Activated naive CD8-positive, alpha-beta T cell treated with anti-CD3 and anti-CD28 coated beads, Interleukin-2, amount 50 U/mL, for 16 hours (primary cell): Measurements from ENCODE around the gene C1QTNF9B.
"Not testable (repeated sequence)": the region's sequence is repeated elsewhere in the genome, so short reads cannot be mapped to it uniquely, and the experiment has no call there.

ENCODE experiments used
- DNase-seq: peaks from one replicate; pipeline ENCODE4 v3.0.0-alpha.2; 2020; ENCODE audit warnings: low read depth, low spot score

Gene C1QTNF9B

DNA sequence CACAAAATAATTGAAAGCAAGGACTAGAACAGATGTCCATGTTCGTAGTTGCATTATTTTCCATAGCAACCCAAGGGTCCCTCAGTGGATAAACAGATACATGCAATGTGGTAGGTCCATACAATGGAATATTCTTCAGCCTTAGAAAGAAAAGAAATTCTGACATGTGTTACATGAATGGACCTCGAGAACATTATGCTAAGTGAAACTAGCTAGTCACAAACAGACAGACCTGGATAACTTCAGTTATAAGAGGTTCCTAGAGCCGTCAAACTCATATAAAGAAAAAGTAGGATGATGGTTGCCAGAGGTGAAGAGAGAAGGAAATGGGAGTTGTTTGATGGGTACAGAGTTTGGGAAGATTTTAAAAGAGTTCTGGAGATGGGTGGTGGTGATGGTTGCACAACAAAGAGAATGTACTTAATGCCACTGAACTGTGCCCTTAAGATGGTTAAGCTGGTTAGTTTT lies at the start of gene C1QTNF9B:
Gene C1QTNF9B (minus strand): TSS at position 51 of the 468 bp plus-strand sequence.
- not testable (repeated sequence) for DNase-seq

DNA sequence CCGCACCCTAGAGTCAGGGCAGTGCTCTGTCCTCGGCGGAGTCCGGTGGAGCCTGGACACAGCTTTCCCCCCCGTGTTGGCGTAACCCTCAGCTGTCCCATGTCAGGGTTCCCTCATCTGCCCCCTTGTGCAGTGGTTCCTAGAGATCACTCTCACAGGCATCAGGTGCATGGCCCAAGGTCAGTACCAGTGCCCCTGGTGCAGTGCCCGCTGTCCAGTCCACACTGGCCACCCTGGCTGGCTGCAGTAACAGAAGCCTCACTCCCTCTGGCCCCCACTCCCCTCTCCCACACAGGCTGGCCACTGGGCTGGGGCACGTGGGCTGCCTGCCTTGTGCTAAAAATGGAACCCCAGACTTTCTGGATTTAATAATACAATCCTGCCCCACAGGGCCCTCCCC lies 49.6 kb upstream of the C1QTNF9B start:
- DNase-seq = no peak

DNA sequence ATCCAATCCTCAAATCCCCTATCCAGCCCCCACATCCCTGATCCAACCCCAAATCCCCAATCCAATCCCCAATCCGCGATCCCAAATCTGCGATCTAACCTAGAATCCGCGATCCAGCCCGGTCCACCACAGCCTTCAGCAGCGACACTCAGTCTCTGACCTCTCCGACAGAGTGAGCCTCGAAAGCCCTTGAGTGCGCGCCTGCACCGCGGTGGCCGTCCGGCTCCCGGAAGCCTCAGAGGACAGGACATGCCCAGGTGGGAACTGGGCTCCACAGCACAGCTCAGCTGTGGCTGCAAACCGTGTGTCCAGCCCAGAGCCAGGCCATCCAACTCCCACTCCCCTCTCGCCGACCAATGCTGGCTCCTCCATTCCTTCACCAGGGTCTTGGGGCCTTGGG lies 48.8 kb upstream of the C1QTNF9B start:
- no peak for DNase-seq

DNA sequence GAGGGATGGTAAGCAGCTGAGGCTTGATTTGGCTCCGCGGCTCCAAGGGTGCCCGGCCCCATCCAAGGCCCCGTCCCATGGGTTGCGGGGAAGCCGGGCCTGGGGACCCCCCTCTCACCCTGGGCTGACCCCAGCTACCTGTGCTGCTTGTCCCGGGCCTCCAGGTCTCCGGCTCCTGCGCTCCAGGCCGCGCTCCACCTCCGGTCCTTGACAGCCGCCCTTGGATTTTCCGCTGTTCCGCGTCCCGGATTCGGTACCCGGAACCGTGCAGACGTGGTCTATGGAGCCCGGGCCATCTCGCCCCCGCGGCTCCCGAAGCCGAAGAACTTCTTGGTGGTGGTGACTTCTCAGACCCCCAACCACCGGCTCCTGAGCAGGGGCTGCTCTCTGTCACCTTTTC lies 48.3 kb upstream of the C1QTNF9B start:
- no peak for DNase-seq

DNA sequence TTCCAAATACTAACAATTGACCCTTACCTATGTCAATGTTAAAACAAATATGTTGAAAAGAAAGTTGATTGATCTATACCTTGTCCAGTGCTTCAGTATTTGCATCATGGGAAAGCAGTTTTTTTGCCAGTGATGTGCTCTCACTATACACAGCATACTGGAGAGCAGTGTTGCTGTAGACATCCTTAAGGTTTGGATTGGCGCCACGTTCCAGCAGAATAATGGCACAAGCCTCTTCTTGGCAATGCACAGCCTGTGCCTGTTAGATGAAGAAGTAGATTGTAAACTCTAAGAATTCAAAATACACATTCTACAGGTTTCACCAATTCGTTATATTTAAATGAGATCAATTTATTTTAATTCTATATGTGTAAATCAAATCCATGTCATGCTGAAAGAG lies 43.9 kb upstream of the C1QTNF9B start:
- DNase-seq = no peak

DNA sequence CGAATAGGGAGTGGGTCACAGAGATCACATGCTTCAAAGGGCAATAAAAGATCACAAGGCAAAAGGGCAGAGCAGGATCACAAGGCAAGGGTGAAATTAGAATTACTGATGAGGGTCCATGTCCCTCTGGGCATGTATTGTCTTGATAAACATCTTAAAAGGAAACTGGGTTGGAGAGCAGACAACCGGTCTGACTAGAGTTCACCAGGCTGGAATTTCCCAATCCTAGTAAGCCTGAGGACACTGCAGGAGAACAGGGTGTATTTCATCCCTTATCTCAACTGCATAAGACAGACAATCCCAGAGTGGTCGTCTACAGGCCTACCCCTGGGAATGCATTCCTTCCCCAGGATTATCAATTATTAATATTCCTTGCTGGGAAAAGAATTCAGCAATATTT lies 42.4 kb upstream of the C1QTNF9B start:
- DNase-seq = not testable (repeated sequence)

DNA sequence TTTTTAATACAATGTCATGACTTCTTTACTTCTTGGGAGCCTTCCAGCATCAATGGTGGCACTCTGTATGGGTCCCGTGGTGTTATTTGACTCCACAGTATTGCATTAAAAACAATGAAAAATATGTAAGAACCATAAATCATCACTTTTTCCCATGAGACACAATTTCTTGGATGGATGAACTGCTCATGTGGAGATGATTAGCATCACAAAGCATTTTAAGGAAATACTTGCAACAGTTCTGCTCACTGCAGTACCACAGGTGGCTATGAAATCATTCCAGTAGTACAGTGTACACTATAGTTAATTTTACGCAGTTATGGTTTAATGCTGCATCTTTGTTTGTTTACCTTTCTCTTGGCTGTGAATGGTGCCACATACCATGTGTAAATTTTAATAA lies 37.2 kb upstream of the C1QTNF9B start:
- no peak for DNase-seq

DNA sequence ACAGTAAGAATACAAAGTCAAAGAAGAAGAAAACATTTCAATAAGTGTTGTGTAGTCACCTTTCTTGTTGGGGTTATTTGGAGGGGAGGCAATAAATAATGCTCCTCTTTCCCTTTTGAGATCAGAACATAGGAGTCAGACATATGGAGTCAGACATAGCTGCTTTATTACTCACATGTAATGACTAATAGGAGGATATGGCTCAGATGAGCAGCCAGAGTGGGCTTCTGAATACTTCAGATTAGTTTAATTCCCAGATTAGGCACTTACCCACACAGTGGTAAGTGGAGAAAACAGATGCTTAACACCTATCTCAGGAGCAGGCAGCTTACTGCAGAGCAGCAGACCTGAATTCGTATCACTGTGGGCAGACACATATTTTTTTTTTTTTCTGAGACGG lies 31.7 kb upstream of the C1QTNF9B start:
- DNase-seq = no peak

DNA sequence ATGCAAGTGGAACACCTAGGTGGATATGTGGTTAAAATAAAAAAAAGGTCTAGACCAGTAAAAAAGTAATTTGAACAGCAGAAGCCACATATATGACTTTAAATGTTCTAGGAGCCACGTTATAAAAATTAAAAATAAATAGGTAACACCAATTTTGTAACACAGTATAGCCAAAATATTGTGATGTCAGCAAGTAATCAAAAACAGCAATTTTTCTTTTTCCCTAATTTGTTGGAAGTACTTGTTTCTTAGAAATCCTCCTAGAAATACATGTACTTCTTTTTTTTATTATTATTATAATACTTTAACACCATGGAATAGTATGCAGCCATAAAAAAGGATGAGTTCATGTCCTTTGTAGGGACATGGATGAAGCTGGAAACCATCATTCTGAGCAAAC lies 25.7 kb upstream of the C1QTNF9B start:
- DNase-seq = no peak

DNA sequence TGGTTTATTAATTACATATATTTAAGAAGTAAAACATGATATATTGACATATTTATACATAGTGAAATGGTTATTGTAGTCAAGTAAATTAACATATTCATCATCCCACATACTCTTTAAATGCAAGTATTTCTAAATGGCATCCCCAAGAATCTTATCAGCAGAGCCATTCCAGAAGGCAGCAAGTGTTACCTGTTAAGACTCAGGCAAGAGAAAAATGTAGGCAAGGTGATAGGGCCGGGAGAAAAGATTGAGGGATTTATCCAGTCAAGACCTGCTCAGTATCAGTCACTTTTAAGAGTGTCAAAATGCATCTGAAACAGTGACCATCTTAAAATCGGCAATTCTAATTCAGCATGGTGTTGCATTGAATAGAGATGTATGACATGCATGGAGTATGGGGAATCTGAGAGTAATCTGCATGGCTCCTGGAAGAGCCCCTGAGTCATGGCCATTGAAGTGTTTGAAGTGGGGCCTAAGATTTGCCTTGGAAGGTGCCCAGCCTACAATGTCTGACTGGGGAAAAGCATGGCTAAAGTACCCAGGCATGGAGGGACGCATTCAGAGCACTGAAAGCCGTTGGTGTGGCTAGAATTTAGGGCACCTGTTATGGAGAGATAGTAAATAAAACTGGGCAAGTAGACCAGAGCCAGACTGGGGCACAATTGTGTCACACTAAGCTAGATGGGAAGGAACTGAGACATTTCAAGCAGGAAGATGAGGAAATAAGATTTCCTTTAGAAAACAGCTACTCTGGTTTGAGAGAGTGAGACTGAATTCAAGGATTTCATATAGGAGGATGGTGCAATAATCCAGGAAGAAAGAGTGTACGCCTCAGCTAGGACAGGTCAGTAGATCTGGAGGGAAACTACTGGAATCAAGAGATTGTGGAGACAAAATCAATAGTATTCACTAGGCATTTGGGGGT lies 25.0 kb upstream of the C1QTNF9B start:
- no peak for DNase-seq

DNA sequence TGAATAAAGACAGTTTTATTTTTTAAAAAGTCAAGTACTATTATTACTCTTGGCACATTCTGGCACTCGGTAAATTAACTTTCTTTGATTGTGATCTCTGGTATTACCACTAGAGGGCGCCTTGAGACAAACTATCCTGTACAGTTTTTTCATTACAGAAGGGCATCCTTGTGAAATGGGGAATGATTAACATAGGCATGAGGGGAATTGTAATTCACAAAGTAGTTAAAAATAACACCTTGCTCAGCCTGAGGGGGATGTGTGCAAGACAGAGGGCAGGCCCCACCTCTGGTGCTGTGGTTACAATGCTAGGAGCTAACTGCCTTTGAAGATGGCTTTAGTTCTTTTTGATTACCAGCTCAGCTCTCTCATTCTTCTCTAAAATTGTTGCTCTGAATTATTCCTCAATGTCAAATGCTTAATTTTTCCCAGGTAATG lies 24.2 kb upstream of the C1QTNF9B start:
- DNase-seq = no peak

DNA sequence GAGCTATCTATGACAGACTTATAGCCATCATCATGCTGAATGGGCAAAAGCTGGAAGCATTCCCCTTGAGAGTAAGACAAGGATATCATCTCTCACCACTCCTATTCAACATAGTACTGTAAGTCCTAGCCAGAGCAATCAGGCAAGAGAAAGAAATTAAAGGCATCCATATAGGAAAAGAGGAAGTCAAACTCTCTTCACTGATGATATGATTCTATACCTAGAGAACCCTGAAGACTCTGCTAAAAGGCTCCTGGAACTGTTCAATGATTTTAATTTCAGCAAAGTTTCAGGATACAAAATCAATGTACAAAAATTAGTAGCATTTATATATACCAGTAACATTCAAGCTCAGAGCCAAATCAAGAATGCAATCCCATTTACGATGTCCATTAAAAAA lies 21.7 kb upstream of the C1QTNF9B start:
- no peak for DNase-seq

DNA sequence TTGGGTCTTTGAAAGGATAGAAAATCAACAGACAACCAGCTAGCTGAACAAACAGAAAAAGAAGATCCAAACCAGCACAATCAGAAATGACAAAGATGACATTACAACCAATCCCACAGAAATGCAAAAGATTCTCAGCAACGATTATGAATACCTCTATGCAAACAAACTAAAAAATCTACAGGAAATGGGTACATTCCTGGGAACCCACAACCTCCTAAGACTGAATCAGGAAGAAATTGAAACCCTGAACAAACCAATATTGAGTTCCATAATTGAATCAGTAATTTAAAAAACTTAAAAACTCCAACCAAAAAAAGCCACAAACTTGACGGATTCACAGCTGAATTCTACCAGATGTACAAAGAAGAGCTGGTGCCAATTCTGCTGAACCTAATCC lies 20.9 kb upstream of the C1QTNF9B start:
- DNase-seq = no peak

DNA sequence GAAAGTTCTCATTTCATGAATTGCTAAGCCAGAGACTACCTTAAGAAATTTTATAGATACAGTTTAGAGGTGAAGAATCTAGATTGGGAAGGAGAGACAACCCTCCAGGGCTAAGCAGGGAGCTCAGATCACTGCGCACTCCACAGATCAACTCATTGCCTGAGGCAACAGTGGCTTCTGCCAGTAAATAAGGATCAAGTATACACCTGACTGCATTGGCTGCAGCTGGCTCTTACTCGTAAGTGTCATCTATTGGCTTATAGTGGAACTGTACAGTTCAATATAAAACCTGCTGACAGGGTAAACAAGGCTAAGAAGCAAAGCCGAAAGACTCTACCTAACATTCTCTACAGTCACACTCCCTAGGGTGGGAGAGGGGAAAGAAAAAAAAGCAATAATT lies 18.0 kb upstream of the C1QTNF9B start:
- no peak for DNase-seq

DNA sequence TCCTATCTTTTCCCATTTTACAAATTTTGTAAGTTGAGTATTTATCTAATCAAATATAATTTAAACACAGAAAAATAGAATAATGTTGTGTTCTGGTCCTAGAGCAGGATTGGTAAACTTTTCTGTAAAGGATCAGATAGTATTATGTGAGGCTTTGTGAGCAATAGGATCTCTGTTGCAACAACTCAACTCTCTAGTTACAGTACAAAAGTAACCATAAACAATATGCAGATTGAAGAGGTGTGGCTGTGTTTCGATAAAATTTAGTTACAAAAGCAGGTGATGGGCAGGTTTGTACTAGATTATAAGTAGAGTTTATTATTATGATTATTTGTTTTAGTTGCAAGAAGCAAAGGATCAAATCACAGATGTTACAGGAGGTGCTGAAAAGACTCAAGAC lies 15.2 kb upstream of the C1QTNF9B start:
- DNase-seq = no peak

DNA sequence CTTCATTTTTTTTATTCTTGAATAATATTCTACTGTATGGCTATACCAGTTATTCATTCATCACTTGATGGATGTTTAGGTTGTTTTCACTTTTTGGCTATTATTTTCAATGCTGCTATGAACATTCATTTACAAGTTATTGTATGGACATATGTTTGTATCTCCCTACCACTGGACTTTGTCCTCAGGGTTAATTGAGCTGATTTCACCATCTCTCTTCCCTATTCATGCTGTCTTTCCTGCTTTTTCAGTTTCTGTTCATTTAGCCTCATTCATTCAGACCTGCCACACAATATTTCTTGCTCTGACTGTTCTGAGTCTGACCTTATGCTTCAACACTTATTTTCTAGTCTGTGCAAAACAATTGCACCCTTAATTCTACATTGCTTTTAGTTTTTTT lies 12.3 kb upstream of the C1QTNF9B start:
- no peak for DNase-seq

DNA sequence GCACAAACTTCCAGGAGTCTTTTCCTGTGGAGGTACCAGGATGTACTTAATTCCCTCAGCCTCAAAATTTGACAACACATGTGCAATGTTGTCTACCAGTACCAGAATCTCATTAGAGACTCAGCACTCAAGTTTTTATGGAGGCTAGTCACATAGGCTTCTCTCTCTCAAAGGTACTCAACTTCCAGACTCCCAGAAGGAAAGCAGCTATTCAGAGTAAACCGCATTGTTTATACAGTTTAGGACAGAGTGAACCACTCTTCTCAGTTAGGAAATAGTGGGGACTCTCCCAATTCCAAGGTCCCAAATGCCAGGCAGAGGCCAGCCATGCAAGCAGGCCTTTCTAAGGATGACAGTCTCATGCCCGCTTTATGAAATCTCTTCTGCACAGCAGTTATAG lies 8.5 kb upstream of the C1QTNF9B start:
- DNase-seq = no peak

DNA sequence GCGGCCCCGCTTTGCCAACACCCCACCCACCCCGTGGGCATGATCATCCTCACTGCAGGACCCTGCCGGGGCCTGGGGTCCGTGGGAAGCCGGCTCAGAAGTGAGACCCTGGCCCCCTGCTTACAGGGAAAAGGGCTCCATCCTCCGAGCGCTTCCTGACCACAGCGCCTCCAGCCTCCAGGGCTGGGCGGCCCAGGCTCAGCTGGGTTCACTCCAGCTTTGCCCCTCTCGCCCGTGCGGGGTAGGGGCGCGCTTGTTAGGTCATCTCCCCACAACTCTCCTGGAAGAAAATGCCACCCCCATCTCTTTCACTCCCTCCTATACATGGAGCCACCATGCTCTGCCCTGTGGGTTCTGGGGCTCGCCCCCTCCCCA lies 6.6 kb upstream of the C1QTNF9B start:
- no peak for DNase-seq

DNA sequence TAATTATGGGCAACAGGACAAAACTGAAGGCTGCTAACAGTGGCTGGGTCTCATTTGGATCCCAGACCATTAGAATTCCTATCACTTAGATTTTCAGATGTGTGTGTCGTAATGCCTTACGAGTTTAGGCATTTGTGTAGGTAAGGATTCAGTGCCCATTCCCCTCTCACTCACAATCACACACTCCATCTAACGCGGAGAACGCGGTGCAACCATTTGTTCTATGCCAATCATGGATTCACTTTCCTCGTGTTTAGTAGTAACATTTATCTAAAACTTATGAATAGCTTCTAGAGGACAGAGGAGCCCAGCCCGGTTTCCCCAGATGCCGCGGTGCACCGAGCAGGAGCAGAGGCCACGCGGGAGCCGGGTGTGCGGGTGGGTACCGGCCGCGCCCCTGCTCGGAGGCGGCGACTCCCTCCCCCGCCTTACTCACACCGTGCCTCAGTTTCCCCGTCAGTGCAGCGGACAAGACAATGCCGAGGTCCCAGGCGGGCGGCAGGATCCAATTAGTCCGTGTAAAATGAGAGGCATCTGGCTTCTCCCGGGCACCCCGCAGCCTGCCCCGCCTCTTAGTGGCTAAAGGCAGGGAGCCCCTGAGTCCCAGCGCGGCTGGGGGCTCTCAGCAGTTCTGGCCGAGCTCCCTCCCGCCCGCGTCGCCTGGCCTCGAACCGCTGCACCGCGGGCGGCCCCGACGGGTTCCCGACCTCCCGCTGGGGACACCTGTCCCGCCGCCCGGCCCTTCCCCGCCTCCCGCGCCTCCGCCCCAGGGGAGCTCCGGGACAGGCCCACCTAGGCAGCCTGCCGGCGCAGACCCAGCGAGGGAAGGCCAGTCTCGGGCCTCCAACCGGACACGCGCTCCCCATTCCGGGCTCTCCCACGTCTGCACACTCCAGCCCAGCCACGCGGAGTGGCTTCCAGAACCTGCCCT lies 5.9 kb upstream of the C1QTNF9B start:
- DNase-seq = no peak

DNA sequence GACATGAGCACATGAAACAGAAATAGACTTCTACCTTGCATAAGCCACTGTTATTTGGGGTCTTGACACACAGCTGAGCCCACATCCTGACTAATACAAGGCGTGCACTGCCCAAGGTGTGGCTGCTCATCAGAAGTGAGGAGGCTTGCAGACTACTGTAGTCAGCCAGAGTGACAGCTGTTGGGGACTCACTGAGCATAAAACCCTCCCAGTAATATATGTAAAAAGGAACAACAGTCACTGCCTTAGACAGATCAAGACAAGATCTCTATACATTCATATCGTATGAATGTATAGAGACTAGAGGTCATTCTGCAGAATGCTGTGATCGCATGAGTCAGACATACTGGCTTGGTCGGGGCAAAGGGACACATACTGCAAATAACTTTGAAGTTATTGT lies 4.1 kb upstream of the C1QTNF9B start:
- no peak for DNase-seq

DNA sequence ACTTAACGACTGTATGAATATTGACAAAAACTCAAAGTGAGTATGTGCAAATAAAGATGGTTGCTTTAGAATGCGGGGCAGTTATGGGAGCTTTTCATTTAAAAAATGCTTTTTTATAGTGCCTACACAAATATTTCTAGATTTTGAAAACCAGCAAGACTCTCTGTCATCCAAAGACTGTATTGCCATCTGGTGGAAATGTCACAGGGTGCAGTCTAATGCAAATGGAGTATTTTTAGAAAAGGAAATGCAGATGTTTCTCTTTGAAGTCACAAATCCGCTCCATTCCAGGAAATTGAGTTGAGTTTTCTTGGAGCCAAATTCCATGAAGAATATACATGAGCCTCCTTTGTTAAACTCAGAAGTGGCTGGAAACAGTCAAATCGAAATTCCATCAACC lies 2.3 kb upstream of the C1QTNF9B start:
- peak; percentile 15 for DNase-seq

DNA sequence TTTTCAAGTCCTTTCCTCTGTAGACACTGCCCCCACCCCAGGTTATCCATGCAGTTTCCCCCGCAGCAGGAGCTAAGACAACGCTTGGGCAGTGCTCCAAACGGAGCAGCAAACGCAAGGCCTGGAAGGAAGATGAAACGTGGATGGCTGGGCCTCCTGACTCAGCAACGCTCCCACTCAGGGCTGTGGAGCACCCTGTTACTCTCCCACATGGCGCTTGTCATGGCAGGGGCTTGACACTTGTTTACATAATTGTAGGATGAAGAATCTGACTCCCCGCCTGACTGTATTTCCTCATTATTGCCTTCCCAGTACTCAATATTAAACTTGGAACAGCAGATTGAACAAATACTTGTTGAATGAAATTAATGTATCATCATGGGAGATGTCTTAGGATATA lies 799 bp upstream of the C1QTNF9B start:
- no peak for DNase-seq
